GM12801 (cell line): ENCODE measurements around the gene RPP30.

ENCODE experiments used
- TF ChIP-seq, protein P1 (sequence below): IDR thresholded peaks from one replicate; pipeline ENCODE4 v1.5.1; 2011; ENCODE audit warnings: control low read depth; ENCODE audit not compliant: insufficient read length; ENCODE audit errors: extremely low read depth

Gene RPP30

DNA sequence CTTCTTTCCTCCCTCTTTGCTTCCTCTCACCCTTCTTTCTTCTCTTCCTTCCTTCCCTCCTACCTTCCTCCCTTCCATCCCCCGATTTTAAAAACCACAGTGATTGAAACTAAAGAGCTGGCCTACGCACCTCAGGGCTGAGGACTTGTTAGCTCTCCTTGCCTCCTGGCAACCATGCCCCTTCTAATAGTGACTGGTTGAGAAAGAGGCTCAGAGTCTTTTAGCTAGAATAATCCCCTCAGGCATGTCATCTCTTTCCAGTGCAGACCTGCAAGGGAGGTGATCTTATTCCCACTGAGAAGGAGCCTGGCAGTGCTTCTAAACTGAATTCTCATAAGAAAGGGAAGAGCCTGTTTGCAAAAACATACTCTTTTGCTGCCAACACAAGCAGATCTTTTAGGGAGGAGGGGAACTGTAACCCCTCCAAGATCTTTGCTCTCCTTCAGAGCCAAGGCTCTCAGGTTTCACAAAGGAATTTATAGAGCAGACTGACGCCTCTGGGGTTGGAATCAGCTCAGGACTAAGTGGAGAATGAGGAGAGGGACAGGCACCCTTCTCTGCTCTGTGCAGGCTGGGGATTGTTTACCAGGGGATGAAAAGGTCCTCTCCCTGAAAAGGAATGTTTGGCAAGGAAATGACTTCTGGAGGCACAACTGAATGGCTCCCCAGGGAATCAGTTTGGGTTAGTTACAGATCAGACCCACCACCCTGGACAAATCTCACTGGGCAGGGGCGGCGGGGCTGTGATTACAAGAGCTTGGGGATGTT is 58.5 kb downstream of the RPP30 start:
- TF ChIP-seq, protein P1, sequence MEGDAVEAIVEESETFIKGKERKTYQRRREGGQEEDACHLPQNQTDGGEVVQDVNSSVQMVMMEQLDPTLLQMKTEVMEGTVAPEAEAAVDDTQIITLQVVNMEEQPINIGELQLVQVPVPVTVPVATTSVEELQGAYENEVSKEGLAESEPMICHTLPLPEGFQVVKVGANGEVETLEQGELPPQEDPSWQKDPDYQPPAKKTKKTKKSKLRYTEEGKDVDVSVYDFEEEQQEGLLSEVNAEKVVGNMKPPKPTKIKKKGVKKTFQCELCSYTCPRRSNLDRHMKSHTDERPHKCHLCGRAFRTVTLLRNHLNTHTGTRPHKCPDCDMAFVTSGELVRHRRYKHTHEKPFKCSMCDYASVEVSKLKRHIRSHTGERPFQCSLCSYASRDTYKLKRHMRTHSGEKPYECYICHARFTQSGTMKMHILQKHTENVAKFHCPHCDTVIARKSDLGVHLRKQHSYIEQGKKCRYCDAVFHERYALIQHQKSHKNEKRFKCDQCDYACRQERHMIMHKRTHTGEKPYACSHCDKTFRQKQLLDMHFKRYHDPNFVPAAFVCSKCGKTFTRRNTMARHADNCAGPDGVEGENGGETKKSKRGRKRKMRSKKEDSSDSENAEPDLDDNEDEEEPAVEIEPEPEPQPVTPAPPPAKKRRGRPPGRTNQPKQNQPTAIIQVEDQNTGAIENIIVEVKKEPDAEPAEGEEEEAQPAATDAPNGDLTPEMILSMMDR, result no peak

DNA sequence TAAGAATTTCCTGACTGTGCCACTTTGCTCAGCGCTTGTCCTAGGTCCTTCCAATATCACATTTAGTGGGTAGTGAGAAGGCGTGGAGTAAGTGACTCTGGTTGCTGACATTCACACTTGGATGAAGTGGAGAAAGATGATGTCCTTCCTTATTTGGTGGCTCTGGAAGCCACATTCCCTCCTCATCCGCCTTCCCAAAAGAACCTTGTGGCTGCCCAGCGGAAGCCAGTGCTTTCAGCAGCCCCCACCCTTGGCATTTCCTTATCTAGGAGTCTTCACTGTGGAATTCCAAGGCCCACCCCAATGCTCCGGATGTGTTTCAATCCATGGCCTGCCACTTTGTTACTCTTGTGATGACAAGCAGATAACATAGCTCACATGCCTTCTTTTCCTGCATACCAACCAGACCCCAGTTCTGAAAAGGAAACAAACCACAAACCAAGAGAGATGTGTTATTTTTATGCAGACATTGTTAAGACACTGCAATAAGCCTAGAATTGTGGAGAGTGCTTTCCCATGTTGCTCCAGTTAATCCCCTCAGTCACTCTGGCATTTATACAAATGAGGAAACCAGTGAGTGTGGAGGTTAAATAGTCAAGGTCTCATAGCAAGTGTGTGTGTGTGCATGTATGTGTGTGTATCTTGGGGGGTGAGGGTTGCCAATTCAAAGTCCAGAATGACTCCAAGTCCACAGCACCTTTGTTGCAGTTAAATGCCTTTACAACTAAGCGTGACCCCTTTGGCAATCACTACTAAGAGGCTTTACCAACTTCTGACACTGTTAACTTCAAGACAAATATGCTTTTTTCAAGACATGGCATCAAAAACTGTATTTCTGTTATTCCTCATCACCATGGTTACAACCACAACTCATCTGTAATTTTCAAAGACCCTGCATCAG is 59.4 kb downstream of the RPP30 start:
- TF ChIP-seq, protein P1, result no peak

DNA sequence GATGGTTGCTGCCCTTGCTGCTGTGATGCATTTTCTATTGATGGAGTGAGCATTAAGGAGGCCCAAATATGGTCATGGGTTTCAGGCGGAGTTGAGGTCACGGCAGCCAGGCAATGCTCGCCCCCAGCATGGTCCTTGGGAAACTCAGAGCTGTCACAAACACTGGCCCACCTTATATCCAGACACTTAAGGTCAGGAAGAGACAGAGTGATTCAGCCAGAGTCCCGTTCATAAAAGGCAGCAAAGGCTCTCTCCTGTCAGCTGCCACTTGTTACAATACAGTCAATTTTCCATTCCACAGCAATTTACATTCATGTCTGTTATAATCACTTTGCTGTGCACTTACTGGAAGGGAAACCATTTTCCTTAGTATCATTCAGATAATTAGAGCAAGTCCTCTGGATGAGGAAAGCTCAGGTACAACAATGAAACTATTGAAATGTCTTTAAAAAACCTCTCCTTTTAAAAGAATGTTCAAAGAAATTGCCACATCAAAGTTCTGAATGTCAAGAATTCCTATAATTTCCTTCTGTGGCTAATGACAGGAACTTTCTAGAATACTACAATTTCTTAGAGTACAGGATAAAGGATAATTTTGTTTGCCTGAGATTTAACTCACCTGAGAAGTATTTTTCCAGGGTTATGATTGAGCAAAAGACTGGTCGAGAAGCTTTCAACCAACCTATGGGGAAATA is 64.0 kb downstream of the RPP30 start:
- TF ChIP-seq, protein P1, result no peak

DNA sequence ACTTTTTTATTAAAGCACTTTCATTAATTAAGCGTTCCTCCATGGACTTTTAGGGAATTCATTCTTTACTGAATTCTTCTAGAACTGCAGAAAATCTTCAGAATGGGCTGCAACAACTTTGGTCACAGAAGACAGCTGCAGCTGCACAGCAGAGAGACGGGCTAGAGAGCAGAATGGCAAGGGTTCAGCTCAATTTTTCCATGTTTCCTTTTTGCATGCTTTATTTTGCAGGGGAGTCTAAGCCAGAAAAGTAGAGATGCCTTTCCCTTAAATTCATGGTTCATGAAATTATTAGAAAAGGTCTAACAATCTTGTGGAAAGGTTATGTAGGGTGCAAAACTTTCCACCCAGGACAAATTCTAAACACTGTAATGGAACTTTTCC is 64.5 kb downstream of the RPP30 start:
- TF ChIP-seq, protein P1, result no peak

GRCh38 chr10:90937645-90938258 is 66.0 kb downstream of the RPP30 start:
- TF ChIP-seq, protein P1, result no peak

DNA sequence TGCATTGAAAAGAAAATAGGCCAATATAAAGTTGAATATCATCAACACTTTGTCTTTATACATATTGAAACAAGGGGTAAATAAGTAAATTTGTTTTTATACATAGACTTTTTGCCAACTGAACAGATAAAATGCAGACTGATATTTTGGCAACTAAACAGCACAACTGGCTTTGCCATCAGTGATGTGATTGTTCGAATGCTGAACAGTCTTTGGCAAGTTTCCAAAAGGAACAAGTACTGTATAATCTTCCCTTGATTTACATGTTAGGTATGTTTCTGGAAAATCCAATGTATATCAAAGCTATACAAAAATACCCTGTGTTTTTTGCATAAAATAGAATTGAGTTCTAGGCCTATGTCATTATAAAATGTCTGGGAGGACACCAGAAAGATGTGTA is 67.3 kb downstream of the RPP30 start:
- TF ChIP-seq, protein P1, result no peak

DNA sequence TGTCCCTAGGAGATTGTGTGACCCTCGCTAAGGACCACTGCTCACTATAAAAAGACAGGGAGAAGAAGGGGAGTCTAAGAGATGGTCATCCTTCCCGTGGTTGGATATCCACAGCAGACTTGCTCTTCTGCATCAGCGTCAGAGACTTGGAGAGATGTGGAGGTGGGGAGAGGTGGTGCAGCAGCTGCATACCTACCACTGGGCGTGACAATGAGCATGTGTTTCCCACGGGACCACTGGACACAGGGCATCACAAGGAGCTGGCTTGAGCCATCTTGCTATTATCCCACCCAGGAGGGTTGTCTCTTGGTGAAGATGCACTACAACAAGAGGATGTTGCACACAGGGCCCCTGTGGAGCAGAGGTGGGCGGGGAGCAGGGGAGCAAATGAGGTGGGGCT is 67.9 kb downstream of the RPP30 start:
- TF ChIP-seq, protein P1, result no peak
